K562 (cell line): ENCODE data around the gene ERVH48-1. TPM values are rescaled to one million over a fixed set of nuclear protein-coding genes. Genes with fewer than 3 reads are reported as not detected.
A peak's percentile ranks its signal among the peaks of the same experiment; 100 is the strongest.

Experiments
- ATAC-seq: fragments of 200-7000 bp; cut with Tn5 transposase; 3 replicates; pipeline ENCODE4 v1.9.1; 2020; ENCODE audit warnings: moderate library complexity
- BruUV-seq: library from RNA; stranded (reverse); fragments of 400-500 nt; replicated peaks from 2 replicates; lab custom pipeline; 2021; lab: Mats Ljungman, UMichigan
- CTCF ChIA-PET: fragments of 300-600 bp; formaldehyde crosslinking; extraction: SDS; loops from one replicate; lab custom pipeline; 2021; ENCODE audit warnings: low intra/inter-chr PET ratio; lab: Yijun Ruan, JAX
- POLR2A ChIA-PET: fragments of 300-600, 350-650 bp; sonication (Branson Sonifier 250); formaldehyde crosslinking; extraction: SDS; loops from one replicate; lab custom pipeline; 2021; ENCODE audit warnings: antibody characterized with exemption, inconsistent platforms; lab: Yijun Ruan, JAX
- DNase-seq, 4 experiments: peaks; one replicate each; pipeline versions ENCODE4 v3.0.0 to v3.0.0-alpha.2; 2011 to 2018; ENCODE audit warnings: low spot score in 3 of 4, mixed read lengths in 3 of 4; ENCODE audit errors: extremely low read depth in 1 of 4
- FAIRE-seq: peaks from 2 replicates; lab custom pipeline; 2011; peaks lifted over from hg19 to GRCh38; lab: Jason Lieb, UNC
- H2AFZ ChIP-seq: 2 replicates; pipeline ENCODE4 v1.6.0; 2011; ENCODE audit warnings: low read depth, low read length, control low read depth, inconsistent platforms
- H3K27ac ChIP-seq: fragments of 200-600 bp; 3 replicates; pipeline ENCODE4 v1.8.0; 2011; ENCODE audit warnings: low read depth, mild to moderate bottlenecking, control low read depth, inconsistent platforms, low read length, moderate library complexity, mixed read lengths; ENCODE audit errors: extremely low read depth
- H3K27me3 ChIP-seq, 2 experiments: fragments of 300-600 bp in 1 of 2; 2 replicates in 1 of 2; 3 replicates in 1 of 2; pipeline versions ENCODE4 v1.6.0 to v1.8.0; 2011; ENCODE audit warnings: inconsistent platforms in 2 of 2, low read length in 2 of 2, mild to moderate bottlenecking in 1 of 2, mixed read lengths in 1 of 2, moderate library complexity in 1 of 2; ENCODE audit not compliant: control insufficient read depth in 2 of 2, insufficient read depth in 2 of 2
- H3K36me3 ChIP-seq: fragments of 300-600 bp; 3 replicates; pipeline ENCODE4 v1.8.0; 2011; ENCODE audit warnings: mild to moderate bottlenecking, low read length, inconsistent platforms; ENCODE audit not compliant: control insufficient read depth, insufficient read depth
- H3K4me1 ChIP-seq, 2 experiments: fragments of 200-600 bp in 1 of 2; replicated peaks in 1 of 2; 2 replicates in 1 of 2; 3 replicates in 1 of 2; pipeline versions ENCODE4 v1.5.1 to v1.8.0; 2011; ENCODE audit warnings: inconsistent platforms in 2 of 2, low read length in 2 of 2, mild to moderate bottlenecking in 1 of 2, mixed read lengths in 1 of 2, moderate library complexity in 1 of 2; ENCODE audit not compliant: control insufficient read depth in 2 of 2, insufficient read depth in 2 of 2
- H3K4me2 ChIP-seq: 2 replicates; pipeline ENCODE4 v1.6.1; 2011; ENCODE audit warnings: low read length, control low read depth, inconsistent platforms, mixed read lengths; ENCODE audit not compliant: insufficient read depth
- H3K4me3 ChIP-seq: fragments of 200-600 bp; sonication (generic), shearing (Covaris generic); 2 replicates; pipeline ENCODE4 v1.5.1; 2016; ENCODE audit warnings: control low read depth, inconsistent platforms
- H3K79me2 ChIP-seq: fragments of 200-600 bp; 3 replicates; pipeline ENCODE4 v1.8.0; 2011; ENCODE audit warnings: low read length, inconsistent platforms; ENCODE audit not compliant: control insufficient read depth, insufficient read depth
- H3K9ac ChIP-seq, 2 experiments: 2 replicates each; pipeline versions ENCODE4 v1.6.0 to v1.6.1; 2011; ENCODE audit warnings: low read depth in 2 of 2, low read length in 2 of 2, control low read depth in 1 of 2, inconsistent platforms in 1 of 2, mild to moderate bottlenecking in 1 of 2, mixed read lengths in 1 of 2; ENCODE audit not compliant: insufficient read depth in 1 of 2
- H3K9me1 ChIP-seq: one replicate; pipeline ENCODE4 v1.6.0; 2011; ENCODE audit warnings: inconsistent platforms, mild to moderate bottlenecking, low read length, moderate library complexity; ENCODE audit not compliant: control insufficient read depth, insufficient read depth
- H3K9me3 ChIP-seq: replicated peaks from 2 replicates; pipeline ENCODE4 v1.5.1; 2011; ENCODE audit warnings: low read depth, low read length, inconsistent platforms; ENCODE audit not compliant: control insufficient read depth, insufficient read depth
- H4K20me1 ChIP-seq: replicated peaks from 2 replicates; pipeline ENCODE4 v1.6.1; 2011; ENCODE audit warnings: low read length, inconsistent platforms, mixed read lengths; ENCODE audit not compliant: control insufficient read depth, insufficient read depth
- CHD2 ChIP-seq: IDR thresholded peaks from 2 replicates; pipeline ENCODE4 v1.6.1; 2011; ENCODE audit warnings: low read depth, low read length
- GATA2 ChIP-seq: sonication (generic); formaldehyde crosslinking; IDR thresholded peaks from 2 replicates; pipeline ENCODE4 v1.4.0; 2020; ENCODE audit warnings: mild to moderate bottlenecking, missing genetic modification reagents
- NFIC ChIP-seq: fragments of 450-650 bp; IDR thresholded peaks from 2 replicates; pipeline ENCODE4 v1.6.1; 2017; ENCODE audit warnings: mild to moderate bottlenecking, inconsistent platforms
- SMAD1 ChIP-seq: fragments of 150-350 bp; IDR thresholded peaks from 2 replicates; pipeline ENCODE4 v1.6.1; 2014; ENCODE audit warnings: low read length, low read depth; ENCODE audit not compliant: partially characterized antibody
- ZNF695 ChIP-seq: fragments of 450-650 bp; formaldehyde crosslinking; IDR thresholded peaks from 2 replicates; pipeline ENCODE4 v1.4.0; 2020; ENCODE audit warnings: mild to moderate bottlenecking, moderate library complexity
- WGBS: fragments of 100-300 bp; shearing (Covaris generic); methylation state at CpG from one replicate; pipeline ENCODE4 v1.1.6; 2016; ENCODE audit warnings: low coverage, mixed read lengths; ENCODE audit not compliant: insufficient coverage; ENCODE audit errors: missing lambda C conversion rate; 5-methylcytosine and 5-hydroxymethylcytosine counted together
- in situ Hi-C: fragments of 300-500 bp; cut with MboI; formaldehyde crosslinking; loops from 4 replicates; pipeline ENCODE4 v1.15.0; 2018; ENCODE audit warnings: inconsistent platforms, mixed read lengths
- intact Hi-C: fragments of 100-400 bp; cut with micrococcal nuclease; formaldehyde crosslinking; loops from 2 replicates; pipeline ENCODE4 v1.14.2; 2022
- polyA plus RNA-seq, 8 experiments: library from polyadenylated mRNA; depleted of rRNA in 4 of 8; stranded (reverse) in 5 of 8; unstranded in 3 of 8; fragments of >200 nt; fragmentation: Nextera tagmentation in 2 of 8; fragmentation: Illumina TruSeq in 1 of 8; extraction: Ambion mirVana in 2 of 8; extraction: Trizol in 1 of 8; gene quantifications; 2 replicates each; pipeline versions ENCODE4 v1.2.1 to v1.2.3, GENCODE V29; 2011 to 2014; ENCODE audit warnings: inconsistent platforms in 1 of 8, missing spikeins in 1 of 8
- total RNA-seq, 7 experiments: library from RNA; depleted of rRNA in 6 of 7; stranded (reverse); fragments of >200 nt in 6 of 7; fragmentation: Illumina TruSeq in 2 of 7; extraction: Trizol in 2 of 7; gene quantifications; 2 replicates each; pipeline versions ENCODE4 v1.2.1 to v1.2.3, GENCODE V29; 2011 to 2021; ENCODE audit warnings: low replicate concordance in 1 of 7

The ERVH48-1 gene
- total and polyA plus RNA-seq, 9 of the 15 experiments (the other 6 are each of a cell fraction or from before 2014, with no cell fraction given): 0.08 to 0.49 (median 0.16) TPM; not detected in 3

GRCh38 chr21:42900446-42900845 lies 25.0 kb downstream of the ERVH48-1 start:
- H3K36me3 ChIP-seq: peaks cover 89% of the 10 kb centered on the region
- FAIRE-seq (no peak), ATAC-seq (no peak), DNase-seq (no peak)
- WGBS: 79% methylated on average over 4 of the region's 4 CpGs
- H4K20me1 ChIP-seq: no peaks in the 10 kb centered on the region
- H3K4me1 ChIP-seq: peaks cover 0 to 4% of the 10 kb centered on the region in 2 experiments; a peak in 1 of 5 replicates
- H3K27ac ChIP-seq: no peak overlapping the region
- in situ Hi-C loops (loop anchor here (25.0 kb wide), 1 partner anchor 212 kb away; the partner anchor contains the start of gene U2AF1), intact Hi-C loops (no loop called here)
- BruUV-seq: no TSS peak
- H3K9me3 ChIP-seq: no peaks in the 10 kb centered on the region
- H3K79me2 ChIP-seq: peaks cover 51% of the 10 kb centered on the region
- no peak overlapping the region for H3K9ac ChIP-seq
- H3K4me2 ChIP-seq: no peak overlapping the region
- CTCF ChIA-PET: no interaction called here
- no peaks in the 10 kb centered on the region for H3K27me3 ChIP-seq
- H2AFZ ChIP-seq: no peak overlapping the region
- no peak for TF ChIP-seq CHD2
- no peak for TF ChIP-seq ZNF695
- peak; percentile 80 for TF ChIP-seq NFIC
- TF ChIP-seq GATA2: no peak
- TF ChIP-seq SMAD1: no peak
- no peak overlapping the region for H3K4me3 ChIP-seq
- H3K9me1 ChIP-seq: no peaks in the 10 kb centered on the region
- POLR2A ChIA-PET: interaction anchor here (0.6 to 1.6 kb wide), 3 partner anchors 9 to 626 kb away, joined by 3 to 7 read pairs (median 3); no protein-coding TSS in a partner anchor
